H1 (cell line): ENCODE results near the gene DHRS12. TPM values are rescaled to one million over a fixed set of nuclear protein-coding genes. Genes with fewer than 3 reads are reported as not detected.

ENCODE experiments used
- CTCF ChIA-PET: fragments of 300-600 bp; sonication (Branson Sonifier 250); formaldehyde crosslinking; loops from one replicate; lab custom pipeline; 2021; ENCODE audit not compliant: partially characterized antibody; lab: Charles Lee
- POLR2A ChIA-PET: fragments of 300-600 bp; sonication (Branson Sonifier 250); formaldehyde crosslinking; loops from one replicate; lab custom pipeline; 2021; ENCODE audit warnings: inconsistent platforms; ENCODE audit not compliant: partially characterized antibody; lab: Charles Lee
- DNase-seq, 2 experiments: peaks; one replicate each; pipeline versions ENCODE4 v3.0.0 to v3.0.0-alpha.2; 2010 to 2022; ENCODE audit warnings: low spot score in 2 of 2, low read depth in 1 of 2, mixed read lengths in 1 of 2
- FAIRE-seq: peaks from 2 replicates; lab custom pipeline; 2011; peaks lifted over from hg19 to GRCh38; lab: Jason Lieb, UNC
- H2AFZ ChIP-seq: 2 replicates; pipeline ENCODE4 v1.8.1; 2012; ENCODE audit warnings: low read length, inconsistent platforms
- H2AK5ac ChIP-seq: 2 replicates; pipeline ENCODE4 v1.6.1; 2013; ENCODE audit warnings: low read depth, low read length
- H2BK120ac ChIP-seq: replicated peaks from 2 replicates; pipeline ENCODE3; 2013; ENCODE audit warnings: low read depth, low read length, inconsistent platforms
- H2BK12ac ChIP-seq: 2 replicates; pipeline ENCODE4 v1.6.1; 2013; ENCODE audit warnings: low read depth, low read length
- H2BK15ac ChIP-seq: 2 replicates; pipeline ENCODE4 v1.6.1; 2013; ENCODE audit warnings: low read length
- H2BK20ac ChIP-seq: 2 replicates; pipeline ENCODE4 v1.6.1; 2013; ENCODE audit warnings: low read length
- H2BK5ac ChIP-seq: 2 replicates; pipeline ENCODE4 v1.6.1; 2013; ENCODE audit warnings: low read depth, low read length
- H3K14ac ChIP-seq: 2 replicates; pipeline ENCODE4 v1.6.1; 2013; ENCODE audit warnings: inconsistent platforms; ENCODE audit not compliant: insufficient read length
- H3K18ac ChIP-seq: 2 replicates; pipeline ENCODE4 v1.6.1; 2013; ENCODE audit warnings: low read length; ENCODE audit errors: extremely low read depth
- H3K23ac ChIP-seq: 2 replicates; pipeline ENCODE4 v1.6.1; 2013; ENCODE audit warnings: inconsistent platforms; ENCODE audit not compliant: insufficient read length
- H3K23me2 ChIP-seq: 2 replicates; pipeline ENCODE4 v1.6.1; 2013; ENCODE audit warnings: low read depth, low read length
- H3K27ac ChIP-seq: 2 replicates; pipeline ENCODE4 v1.6.1; 2011; ENCODE audit warnings: low read depth, low read length, inconsistent platforms
- H3K27me3 ChIP-seq, 4 experiments: replicated peaks in 1 of 4; 1 replicate in 1 of 4; 2 replicates in 3 of 4; pipeline versions ENCODE4 v1.6.1 to v1.8.1; 2011 to 2013; ENCODE audit warnings: low read length in 3 of 4, mild to moderate bottlenecking in 3 of 4, inconsistent platforms in 2 of 4, mixed read lengths in 2 of 4, moderate library complexity in 1 of 4; ENCODE audit not compliant: control insufficient read depth in 3 of 4, insufficient read depth in 3 of 4; ENCODE audit errors: extremely low read depth in 1 of 4
- H3K36me3 ChIP-seq, 4 experiments: 2 replicates each; pipeline versions ENCODE4 v1.6.1 to v1.8.1; 2011 to 2013; ENCODE audit warnings: mild to moderate bottlenecking in 4 of 4, low read length in 3 of 4, moderate library complexity in 2 of 4, control low read depth in 1 of 4, inconsistent platforms in 1 of 4; ENCODE audit not compliant: insufficient read depth in 4 of 4, control insufficient read depth in 2 of 4
- H3K4ac ChIP-seq: replicated peaks from 2 replicates; pipeline ENCODE3; 2013; ENCODE audit warnings: low read length, low read depth, mixed read lengths, inconsistent platforms; ENCODE audit not compliant: insufficient read length
- H3K4me1 ChIP-seq, 4 experiments: replicated peaks in 1 of 4; 1 replicate in 1 of 4; 2 replicates in 3 of 4; pipeline versions ENCODE4 v1.6.1 to v1.8.1; 2011 to 2013; ENCODE audit warnings: low read length in 3 of 4, inconsistent platforms in 2 of 4, mixed read lengths in 1 of 4; ENCODE audit not compliant: insufficient read depth in 4 of 4, control insufficient read depth in 3 of 4
- H3K4me2 ChIP-seq, 2 experiments: 2 replicates each; pipeline versions ENCODE4 v1.6.1 to v1.8.1; 2011 to 2013; ENCODE audit warnings: low read depth in 2 of 2, low read length in 2 of 2, control low read depth in 1 of 2, inconsistent platforms in 1 of 2, mild to moderate bottlenecking in 1 of 2; ENCODE audit not compliant: insufficient read depth in 1 of 2
- H3K4me3 ChIP-seq, 4 experiments: fragments of 200-600, 300-600 bp in 1 of 4; sonication (generic), shearing (Covaris generic), sonication (Bioruptor Twin) in 1 of 4; 2 replicates each; pipeline versions ENCODE4 v1.5.1 to v1.8.1; 2011 to 2016; ENCODE audit warnings: low read length in 4 of 4, low read depth in 3 of 4, control low read depth in 2 of 4, inconsistent platforms in 2 of 4, mild to moderate bottlenecking in 2 of 4, mixed read lengths in 1 of 4, moderate library complexity in 1 of 4; ENCODE audit not compliant: insufficient read depth in 2 of 4; ENCODE audit errors: extremely low read depth in 1 of 4
- H3K56ac ChIP-seq: replicated peaks from 2 replicates; pipeline ENCODE3; 2013; ENCODE audit warnings: low read depth, mild to moderate bottlenecking, mixed read lengths, low read length, inconsistent platforms; ENCODE audit not compliant: insufficient read length
- H3K79me1 ChIP-seq: 2 replicates; pipeline ENCODE4 v1.6.1; 2013; ENCODE audit warnings: low read depth, low read length, control low read depth
- H3K79me2 ChIP-seq, 2 experiments: 2 replicates each; pipeline versions ENCODE4 v1.6.1 to v1.8.1; 2012 to 2013; ENCODE audit warnings: low read length in 2 of 2, mild to moderate bottlenecking in 2 of 2, inconsistent platforms in 1 of 2; ENCODE audit not compliant: insufficient read depth in 2 of 2, control insufficient read depth in 1 of 2
- H3K9ac ChIP-seq, 4 experiments: replicated peaks in 1 of 4; 1 replicate in 1 of 4; 2 replicates in 3 of 4; pipeline versions ENCODE4 v1.6.1 to v1.8.1; 2011 to 2013; ENCODE audit warnings: low read depth in 3 of 4, low read length in 3 of 4, control low read depth in 2 of 4, mild to moderate bottlenecking in 2 of 4, moderate library complexity in 2 of 4, inconsistent platforms in 1 of 4; ENCODE audit errors: extremely low read depth in 1 of 4
- H3K9me3 ChIP-seq, 2 experiments: 2 replicates each; pipeline versions ENCODE4 v1.6.1 to v1.8.1; 2012 to 2013; ENCODE audit warnings: mild to moderate bottlenecking in 2 of 2, moderate library complexity in 2 of 2, control low read depth in 1 of 2, inconsistent platforms in 1 of 2, low read depth in 1 of 2, low read length in 1 of 2, mixed read lengths in 1 of 2; ENCODE audit not compliant: insufficient read depth in 2 of 2
- H4K20me1 ChIP-seq, 2 experiments: replicated peaks in 1 of 2; 2 replicates each; pipeline versions ENCODE3 to v1.8.1; 2011 to 2013; ENCODE audit warnings: inconsistent platforms in 2 of 2, low read length in 2 of 2, mild to moderate bottlenecking in 1 of 2; ENCODE audit not compliant: insufficient read depth in 2 of 2, control insufficient read depth in 1 of 2
- H4K5ac ChIP-seq: 2 replicates; pipeline ENCODE4 v1.6.1; 2013; ENCODE audit warnings: low read length, low read depth, mixed read lengths, inconsistent platforms; ENCODE audit not compliant: insufficient read length
- H4K8ac ChIP-seq: 2 replicates; pipeline ENCODE4 v1.8.0; 2013; ENCODE audit warnings: mild to moderate bottlenecking, moderate library complexity, low read length, inconsistent platforms; ENCODE audit not compliant: insufficient read depth; ENCODE audit errors: extremely low read depth
- H4K91ac ChIP-seq: replicated peaks from 2 replicates; pipeline ENCODE3; 2013; ENCODE audit warnings: low read length, mixed read lengths, inconsistent platforms; ENCODE audit not compliant: insufficient read length
- KDM4A ChIP-seq: IDR thresholded peaks from one replicate; pipeline ENCODE4 v1.7.1; 2012; ENCODE audit warnings: low read depth, mild to moderate bottlenecking, moderate library complexity, low read length, inconsistent platforms; ENCODE audit not compliant: severe bottlenecking
- NANOG ChIP-seq: IDR thresholded peaks from 2 replicates; pipeline ENCODE4 v1.6.1; 2011; ENCODE audit warnings: low read length, low read depth, mild to moderate bottlenecking, inconsistent platforms; ENCODE audit not compliant: insufficient read depth, poor library complexity, severe bottlenecking
- RNF2 ChIP-seq: fragments of 200-900, 300-1000 bp; sonication (generic); IDR thresholded peaks from 2 replicates; pipeline ENCODE4 v1.7.1; 2016; ENCODE audit warnings: borderline replicate concordance, low read depth, mild to moderate bottlenecking, antibody characterized with exemption, low read length; ENCODE audit not compliant: poor library complexity, severe bottlenecking; ENCODE audit errors: missing control alignments
- WGBS, 2 experiments: shearing (Covaris generic) in 1 of 2; methylation state at CpG; one replicate each; pipeline versions ENCODE4 v1.1.6 to v1.1.7; 2013 to 2015; ENCODE audit warnings: low lambda C conversion rate in 2 of 2, mixed read lengths in 2 of 2, inconsistent platforms in 1 of 2, low coverage in 1 of 2, missing lambda C conversion rate in 1 of 2; ENCODE audit not compliant: insufficient replicate concordance in 2 of 2, insufficient coverage in 1 of 2, insufficient read length in 1 of 2; ENCODE audit errors: extremely low coverage in 1 of 2, missing lambda C conversion rate in 1 of 2; 5-methylcytosine and 5-hydroxymethylcytosine counted together
- polyA plus RNA-seq, 7 experiments: library from polyadenylated mRNA; depleted of rRNA in 3 of 7; stranded (reverse) in 5 of 7; unstranded in 2 of 7; fragments of >200 nt in 5 of 7; fragments of 200-250 nt in 2 of 7; gene quantifications; 1 replicate in 5 of 7; 2 replicates in 1 of 7; 4 replicates in 1 of 7; pipeline versions ENCODE4 v1.2.1 to v1.2.3, GENCODE V29; 2011 to 2013; ENCODE audit warnings: missing spikeins in 2 of 7, mixed read lengths in 2 of 7
- total RNA-seq: library from RNA; stranded (reverse); fragmentation: NEBNext Ultra II Directional; extraction: Animal tissue kit (Norgen Biotek cat#: 25700); gene quantifications from 2 replicates; pipeline ENCODE4 v1.2.1, GENCODE V29; 2021

Gene DHRS12
- total and polyA plus RNA-seq, 2 of the 8 experiments (the other 6 are each of a cell fraction or from before 2014, with no cell fraction given): 8.7 TPM

GRCh38 chr13:51745243-51745642 lies 58.7 kb downstream of the DHRS12 start:
- H3K23me2 ChIP-seq: no peaks in the 10 kb centered on the region
- no peak overlapping the region for H3K9ac ChIP-seq
- WGBS, 2 experiments: 98% methylated on average over 2 of the region's 2 CpGs; no CpG with 5 or more reads in 1 of the 2 experiments
- H3K4me3 ChIP-seq: no peak overlapping the region
- no peak overlapping the region for H2AFZ ChIP-seq
- no peaks in the 10 kb centered on the region for H3K4me1 ChIP-seq
- DNase-seq (no peak), FAIRE-seq (no peak)
- H2BK5ac ChIP-seq: no peak overlapping the region
- no peak overlapping the region for H3K27ac ChIP-seq
- H4K20me1 ChIP-seq: no peaks in the 10 kb centered on the region
- no peak overlapping the region for H3K14ac ChIP-seq
- no peaks in the 10 kb centered on the region for H3K27me3 ChIP-seq
- no peak overlapping the region for H3K4me2 ChIP-seq
- H2BK120ac ChIP-seq: no peak overlapping the region
- H2BK12ac ChIP-seq: no peak overlapping the region
- no peak overlapping the region for H2AK5ac ChIP-seq
- H3K79me2 ChIP-seq: no peaks in the 10 kb centered on the region
- TF ChIP-seq KDM4A: no peak
- TF ChIP-seq NANOG: no peak
- no peak for TF ChIP-seq RNF2
- H3K56ac ChIP-seq: no peak overlapping the region
- no peak overlapping the region for H2BK15ac ChIP-seq
- H3K36me3 ChIP-seq: peaks cover 0 to 31% (median 1%) of the 10 kb centered on the region in 4 experiments; a peak in 7 of 8 replicates
- no peaks in the 10 kb centered on the region; the same call in none of the 2 replicates for H3K79me1 ChIP-seq
- H4K8ac ChIP-seq: no peak overlapping the region
- H4K91ac ChIP-seq: no peak overlapping the region
- H2BK20ac ChIP-seq: no peak overlapping the region
- H3K9me3 ChIP-seq: no peaks in the 10 kb centered on the region
- H3K23ac ChIP-seq: no peak overlapping the region
- H3K18ac ChIP-seq: no peak overlapping the region
- no peak overlapping the region for H4K5ac ChIP-seq
- CTCF ChIA-PET: interaction anchor here (1.3 kb wide), 1 partner anchor 11 kb away, joined by 4 read pairs; no protein-coding TSS in a partner anchor
- H3K4ac ChIP-seq: no peak overlapping the region
- POLR2A ChIA-PET: no interaction called here
